Stimulated activated CD4-positive, alpha-beta T cell treated with anti-CD3 and anti-CD28 coated beads, TNF-alpha, amount 100 ng/mL, for 24 hours (primary cell): ENCODE measurements around the gene ANKS1B.
"Not testable (repeated sequence)": the region's sequence is repeated elsewhere in the genome, so short reads cannot be mapped to it uniquely, and the experiment has no call there.

Experiments
- DNase-seq, 3 experiments: peaks; one replicate each; pipeline ENCODE4 v3.0.0-alpha.2; 2020; ENCODE audit warnings: low read depth in 3 of 3

The ANKS1B gene

GRCh38 chr12:99759444-99759843, 225.3 kb downstream of the ANKS1B start:
- DNase-seq, result no peak

GRCh38 chr12:99758997-99759396, 225.7 kb downstream of the ANKS1B start:
- DNase-seq, result no peak

- no peak for DNase-seq
These were observed 232.0 kb downstream of the ANKS1B start for GRCh38 chr12:99752740-99753139.

DNA sequence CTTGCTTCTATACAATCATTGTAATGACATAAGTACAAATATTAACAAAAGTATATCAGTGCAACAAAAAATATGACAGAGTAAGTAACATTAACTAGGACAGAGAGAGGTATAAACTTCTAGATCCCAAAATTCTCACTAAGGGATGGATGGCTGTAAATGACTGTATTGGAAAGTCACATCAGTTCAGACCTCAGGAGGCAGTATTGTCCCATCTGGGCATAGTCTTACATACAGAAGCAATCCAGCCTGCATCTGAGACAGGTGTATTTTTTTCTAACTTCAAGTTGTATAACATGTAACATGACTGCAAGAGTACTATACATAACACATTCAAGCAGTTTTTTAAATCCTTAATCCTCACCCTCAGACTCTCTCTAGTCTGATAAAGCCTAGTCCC, 238.2 kb downstream of the ANKS1B start:
- DNase-seq, result no peak

- DNase-seq, result no peak
These were observed 238.8 kb downstream of the ANKS1B start for GRCh38 chr12:99745895-99746294.

DNA sequence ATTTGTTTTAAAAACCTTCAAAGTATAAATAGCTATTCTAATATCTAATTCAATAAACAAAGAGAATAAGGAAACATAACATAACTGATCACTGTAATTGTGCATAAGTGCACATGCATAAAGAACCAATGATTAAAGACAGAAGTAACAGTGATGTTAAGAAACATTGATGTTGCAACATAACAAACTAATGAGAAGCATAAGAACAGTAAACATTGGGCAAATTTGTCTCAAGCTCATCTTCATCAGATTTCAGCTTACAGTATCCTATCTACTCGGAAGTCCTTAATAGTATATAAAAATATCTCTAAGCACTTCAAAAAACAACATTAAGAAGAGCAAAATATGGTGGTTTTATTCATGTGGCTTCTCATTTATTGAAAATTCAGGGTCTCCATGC, 239.6 kb downstream of the ANKS1B start:
- DNase-seq, result no peak

GRCh38 chr12:99736760-99737269, 247.9 kb downstream of the ANKS1B start:
- DNase-seq, result no peak

GRCh38 chr12:99732131-99732530, 252.6 kb downstream of the ANKS1B start:
- no peak for DNase-seq

GRCh38 chr12:99722690-99723486, 261.8 kb downstream of the ANKS1B start:
- DNase-seq, result no peak

- DNase-seq, result no peak
These were observed 262.9 kb downstream of the ANKS1B start for GRCh38 chr12:99721715-99722275.

DNA sequence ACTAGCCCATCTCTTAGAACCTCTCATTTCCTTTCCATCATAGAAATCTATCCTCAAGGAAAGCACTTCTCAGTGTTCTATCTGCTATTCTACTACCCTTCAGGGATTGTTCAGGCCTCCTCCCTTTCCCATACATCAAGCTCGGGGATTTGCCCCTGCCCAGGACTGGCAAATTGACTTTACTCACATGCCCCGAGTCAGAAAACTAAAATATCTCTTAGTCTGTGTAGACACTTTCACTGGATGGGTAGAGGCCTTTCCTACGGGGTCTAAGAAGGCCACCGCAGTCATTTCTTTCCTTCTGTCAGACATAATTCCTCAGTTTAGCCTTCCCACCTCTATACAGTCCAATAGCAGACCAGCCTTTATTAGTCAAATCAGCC, 264.7 kb downstream of the ANKS1B start:
- not testable (repeated sequence) for DNase-seq

GRCh38 chr12:99719411-99720082, 265.2 kb downstream of the ANKS1B start:
- DNase-seq, result not testable (repeated sequence)

- not testable (repeated sequence) for DNase-seq
These were observed 268.8 kb downstream of the ANKS1B start for GRCh38 chr12:99715841-99716510.

- not testable (repeated sequence) for DNase-seq
These were observed 269.8 kb downstream of the ANKS1B start for GRCh38 chr12:99714921-99715320.

- no peak for DNase-seq
These were observed 270.7 kb downstream of the ANKS1B start for GRCh38 chr12:99713946-99714520.

- no peak for DNase-seq
These were observed 272.5 kb downstream of the ANKS1B start for GRCh38 chr12:99712281-99712680.

DNA sequence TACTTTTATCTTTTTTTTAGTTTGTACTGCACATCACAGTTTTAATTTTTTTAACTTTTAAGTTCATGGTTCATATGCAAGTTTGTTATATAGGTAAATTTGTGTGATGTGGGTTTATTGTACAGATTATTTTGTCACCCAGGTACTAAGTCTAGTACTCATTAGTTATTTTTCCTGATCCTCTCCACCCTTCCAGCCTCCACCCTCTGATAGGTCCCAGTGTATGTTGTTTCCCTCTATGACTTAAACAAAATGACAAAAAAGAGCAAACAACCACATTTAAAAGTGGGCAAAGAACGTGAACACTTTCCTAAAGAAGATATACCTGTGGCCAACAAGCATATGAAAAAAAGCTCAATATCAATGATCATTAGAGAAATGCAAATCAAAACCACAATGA, 273.5 kb downstream of the ANKS1B start:
- no peak for DNase-seq

- DNase-seq, result no peak
These were observed 275.1 kb downstream of the ANKS1B start for GRCh38 chr12:99709619-99710018.

GRCh38 chr12:99709116-99709515, 275.6 kb downstream of the ANKS1B start:
- no peak for DNase-seq

- DNase-seq, result no peak
These were observed 276.9 kb downstream of the ANKS1B start for GRCh38 chr12:99707883-99708282.

DNA sequence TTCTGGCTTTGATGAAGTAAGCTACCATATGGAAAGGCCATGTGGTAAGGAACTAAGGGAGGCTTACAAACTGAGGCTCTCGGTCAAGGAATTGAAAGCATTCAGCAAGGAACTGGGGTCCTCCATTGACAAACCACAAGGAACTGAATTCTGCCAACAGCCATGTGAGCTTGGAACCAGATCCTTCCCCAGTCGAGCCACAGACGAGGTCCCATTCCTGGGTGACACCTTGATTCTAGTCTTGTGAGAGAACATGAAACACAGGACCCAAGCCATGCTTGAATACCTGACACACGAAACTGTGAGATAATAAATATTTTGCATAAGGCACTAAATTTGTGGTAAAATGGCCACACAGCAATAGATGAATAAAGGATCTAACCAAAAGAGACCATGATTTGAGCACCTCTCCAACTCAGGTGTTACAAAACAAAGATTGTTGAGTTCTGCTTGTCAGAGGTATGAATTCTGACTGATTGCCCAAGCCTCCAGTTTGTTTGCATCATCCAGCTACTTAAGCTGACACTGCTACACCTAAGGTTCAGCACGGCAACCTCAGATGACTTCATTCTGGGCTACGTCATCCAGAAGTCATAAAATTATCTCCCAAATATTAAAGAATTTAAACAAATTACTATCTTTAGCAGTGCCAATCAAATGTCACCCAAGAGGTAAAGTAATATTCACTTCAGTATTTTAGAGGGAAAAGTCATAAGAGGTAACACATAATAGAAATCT, 277.8 kb downstream of the ANKS1B start:
- DNase-seq, result no peak
